GM20000 (cell line): ENCODE data around the gene NAA35.

ENCODE experiments used
- DNase-seq: peaks from one replicate; pipeline ENCODE4 v3.0.0; 2012; ENCODE audit warnings: low spot score
- TF ChIP-seq, protein P1 (sequence below): IDR thresholded peaks from 2 replicates; pipeline ENCODE4 v1.5.1; 2012; ENCODE audit warnings: mild to moderate bottlenecking, control low read depth; ENCODE audit errors: extremely low read depth, missing control alignments

The NAA35 gene

DNA sequence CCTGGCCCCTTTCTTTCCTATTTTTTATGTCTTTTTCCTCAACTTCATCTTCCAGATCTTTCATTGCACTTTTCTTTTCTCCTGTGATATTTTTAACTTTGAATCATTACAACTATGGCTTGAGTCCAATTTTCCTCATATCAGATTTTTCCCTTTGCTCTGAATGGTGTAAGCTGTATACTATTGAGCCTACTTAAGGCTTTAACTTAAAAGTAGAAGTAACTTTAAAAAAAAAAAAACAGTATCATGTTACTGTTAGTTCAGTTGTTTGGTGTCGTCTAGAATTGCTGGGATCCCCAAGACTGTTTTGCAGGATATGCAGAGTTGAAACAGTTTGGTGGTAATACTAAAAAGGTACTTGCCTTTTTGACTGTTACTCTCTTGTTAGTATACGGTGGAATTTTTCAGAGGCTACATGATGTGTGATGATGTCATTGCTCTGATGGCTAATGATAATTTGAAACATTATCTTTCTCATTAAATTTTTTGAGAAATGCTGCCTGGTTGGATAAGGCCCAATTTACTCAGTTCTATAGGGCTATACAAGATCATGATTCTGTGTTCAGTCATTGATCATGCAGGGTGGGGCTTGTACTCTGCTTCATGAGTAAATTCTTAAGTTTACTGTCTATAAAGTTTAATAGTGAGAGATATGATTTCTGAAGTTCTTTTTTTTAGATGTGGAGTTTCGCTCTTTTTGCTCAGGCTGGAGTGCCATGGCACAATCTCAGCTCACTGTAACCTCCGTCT lies 8.8 kb downstream of the NAA35 start:
- TF ChIP-seq, protein P1, sequence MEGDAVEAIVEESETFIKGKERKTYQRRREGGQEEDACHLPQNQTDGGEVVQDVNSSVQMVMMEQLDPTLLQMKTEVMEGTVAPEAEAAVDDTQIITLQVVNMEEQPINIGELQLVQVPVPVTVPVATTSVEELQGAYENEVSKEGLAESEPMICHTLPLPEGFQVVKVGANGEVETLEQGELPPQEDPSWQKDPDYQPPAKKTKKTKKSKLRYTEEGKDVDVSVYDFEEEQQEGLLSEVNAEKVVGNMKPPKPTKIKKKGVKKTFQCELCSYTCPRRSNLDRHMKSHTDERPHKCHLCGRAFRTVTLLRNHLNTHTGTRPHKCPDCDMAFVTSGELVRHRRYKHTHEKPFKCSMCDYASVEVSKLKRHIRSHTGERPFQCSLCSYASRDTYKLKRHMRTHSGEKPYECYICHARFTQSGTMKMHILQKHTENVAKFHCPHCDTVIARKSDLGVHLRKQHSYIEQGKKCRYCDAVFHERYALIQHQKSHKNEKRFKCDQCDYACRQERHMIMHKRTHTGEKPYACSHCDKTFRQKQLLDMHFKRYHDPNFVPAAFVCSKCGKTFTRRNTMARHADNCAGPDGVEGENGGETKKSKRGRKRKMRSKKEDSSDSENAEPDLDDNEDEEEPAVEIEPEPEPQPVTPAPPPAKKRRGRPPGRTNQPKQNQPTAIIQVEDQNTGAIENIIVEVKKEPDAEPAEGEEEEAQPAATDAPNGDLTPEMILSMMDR, result no peak

GRCh38 chr9:85959955-85960354 lies 19.0 kb downstream of the NAA35 start:
- DNase-seq, result no peak

More for the DNA sequence above, 8.8 kb downstream of the NAA35 start:
- no peak for DNase-seq

DNA sequence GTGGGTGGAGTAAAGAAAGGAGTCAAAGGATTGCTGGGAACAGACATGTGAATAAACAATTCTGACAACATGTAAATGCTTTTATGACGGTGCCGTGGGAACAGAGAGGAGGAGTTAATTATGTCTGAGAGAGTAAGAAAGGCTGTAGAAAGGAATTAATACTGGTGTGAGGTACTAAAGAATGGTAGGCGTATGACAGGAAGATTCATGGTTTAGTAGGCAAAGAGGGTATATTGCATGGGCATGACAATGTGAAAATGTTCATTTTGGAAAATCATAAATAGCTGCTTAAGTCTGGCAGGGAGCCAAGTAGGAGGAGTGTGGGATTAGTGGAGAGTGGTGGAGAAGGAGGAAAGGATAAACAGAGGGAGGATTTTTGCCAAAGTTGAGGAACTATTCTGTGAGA lies 19.7 kb downstream of the NAA35 start:
- TF ChIP-seq, protein P1, result no peak
- no peak for DNase-seq

More at GRCh38 chr9:85959955-85960354, 19.0 kb downstream of the NAA35 start:
- TF ChIP-seq, protein P1, result no peak

- TF ChIP-seq, protein P1, result no peak
- DNase-seq, result no peak
These were observed 23.6 kb downstream of the NAA35 start for GRCh38 chr9:85964526-85964925.

GRCh38 chr9:85964949-85965348 lies 24.0 kb downstream of the NAA35 start:
- TF ChIP-seq, protein P1, result no peak
- no peak for DNase-seq

DNA sequence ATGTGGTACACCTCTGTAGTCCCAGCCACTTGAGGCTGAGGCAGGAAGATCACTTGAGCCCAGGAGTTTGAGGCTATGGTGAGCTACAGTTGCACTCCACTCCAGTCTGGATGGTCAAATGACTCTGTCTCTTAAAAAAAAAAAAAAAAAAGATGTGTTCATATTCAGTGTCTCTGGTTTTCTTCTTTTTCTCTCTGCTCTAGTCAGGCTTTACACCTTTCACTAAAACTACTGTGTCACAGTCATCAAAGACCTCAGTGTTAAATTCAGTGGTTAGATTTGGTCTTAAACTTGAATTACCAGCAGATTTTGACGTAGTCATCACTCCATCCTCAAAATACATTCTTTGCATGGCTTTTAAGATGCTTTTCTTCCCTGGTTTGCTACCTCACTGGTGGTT lies 28.8 kb downstream of the NAA35 start:
- no peak for DNase-seq
- TF ChIP-seq, protein P1, result no peak

GRCh38 chr9:85971731-85972130 lies 30.8 kb downstream of the NAA35 start:
- DNase-seq, result no peak
- TF ChIP-seq, protein P1, result no peak
